NCI-H187 (cell line): Measurements from ENCODE around the gene PGAP6.
A peak's percentile ranks its signal among the peaks of the same experiment; 100 is the strongest.
"Not testable (repeated sequence)": the region's sequence is repeated elsewhere in the genome, so short reads cannot be mapped to it uniquely, and the experiment has no call there.

ENCODE experiments used
- DNase-seq, 2 experiments: peaks; one replicate each; lab custom pipeline; 2025; lab: John Stamatoyannopoulos, UW

The PGAP6 gene

DNA sequence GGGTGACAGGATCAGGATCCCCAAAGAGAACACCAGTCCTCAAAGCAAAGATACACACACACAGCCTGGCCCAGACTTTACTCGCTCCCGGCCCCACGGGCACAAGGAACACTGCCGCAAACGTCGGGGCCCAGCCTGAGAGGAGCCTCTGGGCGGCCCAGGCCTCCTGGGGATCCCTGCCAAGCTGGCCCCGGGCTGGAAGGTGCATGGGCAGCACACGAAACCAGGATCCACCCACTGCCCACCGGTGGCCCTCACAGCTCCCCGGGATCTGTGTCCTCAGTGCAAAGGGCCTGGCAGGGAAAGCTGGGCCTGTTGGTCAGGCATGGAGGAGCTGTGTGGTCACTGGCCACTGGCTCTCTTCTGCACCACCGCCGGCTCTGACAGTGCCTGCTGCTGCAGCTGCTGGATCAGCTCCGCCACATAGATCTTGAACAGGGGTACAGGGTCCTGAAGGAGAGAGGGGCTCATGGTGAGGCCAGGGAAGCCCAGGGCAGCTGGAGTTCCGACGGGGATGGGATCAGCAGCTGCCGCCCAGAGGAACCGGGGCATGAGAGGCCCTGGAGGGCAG is 14.4 kb downstream of the PGAP6 start:
- no peak for DNase-seq

DNA sequence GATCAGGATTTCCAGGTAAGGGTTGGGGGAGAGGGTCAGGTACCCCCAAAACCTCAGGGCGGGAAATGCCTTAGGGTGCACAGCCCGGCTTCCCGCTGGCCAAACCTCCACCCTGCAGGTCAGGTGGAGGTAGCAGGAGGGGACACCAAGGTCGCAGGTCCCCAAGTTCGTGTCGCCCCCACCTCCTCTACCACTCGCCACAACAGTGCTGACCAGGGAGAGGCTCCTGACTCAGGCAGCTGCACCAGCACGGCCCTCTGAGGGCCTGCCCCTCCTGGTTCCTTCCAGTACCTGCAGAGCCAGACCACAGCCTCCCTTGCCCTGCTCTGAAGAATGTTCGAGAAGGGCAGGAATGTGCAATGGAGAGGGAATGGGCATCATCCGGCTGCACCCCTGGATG is 15.3 kb downstream of the PGAP6 start:
- no peak for DNase-seq

DNA sequence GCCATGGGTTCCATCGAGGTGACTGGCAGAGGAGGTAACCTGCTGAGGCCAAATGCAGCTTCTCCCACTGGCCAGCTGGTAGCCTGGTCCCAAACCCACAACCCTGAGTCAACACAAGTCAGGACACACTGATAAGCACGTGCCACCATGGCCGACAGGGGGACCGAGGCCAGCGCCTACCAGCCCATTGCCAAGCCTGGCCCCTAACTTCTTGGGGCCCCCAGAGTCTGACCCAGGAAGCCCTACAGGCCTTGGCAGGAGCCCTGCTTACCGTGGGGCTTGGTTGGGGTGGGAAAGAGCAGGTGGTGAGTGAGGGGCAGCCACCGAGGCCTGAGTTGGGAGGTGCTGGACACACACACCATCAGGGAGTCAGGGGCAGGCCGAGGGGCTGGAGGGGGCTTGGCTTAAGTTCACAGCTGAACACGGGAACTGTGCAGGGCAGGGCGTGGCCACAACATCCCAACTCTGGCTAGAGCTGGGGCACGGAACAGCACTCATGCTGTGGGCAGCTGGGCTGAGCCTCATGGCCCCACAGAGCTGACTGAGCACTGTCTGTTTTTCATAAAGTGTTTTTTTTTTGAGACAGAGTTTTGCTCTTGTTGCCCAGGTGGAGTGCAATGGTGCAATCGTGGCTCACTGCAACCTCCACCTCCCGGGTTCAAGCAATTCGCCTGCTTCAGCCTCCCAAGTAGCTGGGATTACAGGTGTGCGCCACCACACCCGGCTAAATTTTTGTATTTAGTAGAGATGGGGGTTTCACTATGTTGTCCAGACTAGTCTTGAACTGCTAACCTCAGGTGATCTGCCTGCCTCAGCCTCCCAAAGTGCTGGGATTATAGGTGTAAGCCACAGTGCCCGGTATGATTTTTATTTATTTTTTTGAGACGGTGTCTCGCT is 16.9 kb downstream of the PGAP6 start:
- no peak for DNase-seq

DNA sequence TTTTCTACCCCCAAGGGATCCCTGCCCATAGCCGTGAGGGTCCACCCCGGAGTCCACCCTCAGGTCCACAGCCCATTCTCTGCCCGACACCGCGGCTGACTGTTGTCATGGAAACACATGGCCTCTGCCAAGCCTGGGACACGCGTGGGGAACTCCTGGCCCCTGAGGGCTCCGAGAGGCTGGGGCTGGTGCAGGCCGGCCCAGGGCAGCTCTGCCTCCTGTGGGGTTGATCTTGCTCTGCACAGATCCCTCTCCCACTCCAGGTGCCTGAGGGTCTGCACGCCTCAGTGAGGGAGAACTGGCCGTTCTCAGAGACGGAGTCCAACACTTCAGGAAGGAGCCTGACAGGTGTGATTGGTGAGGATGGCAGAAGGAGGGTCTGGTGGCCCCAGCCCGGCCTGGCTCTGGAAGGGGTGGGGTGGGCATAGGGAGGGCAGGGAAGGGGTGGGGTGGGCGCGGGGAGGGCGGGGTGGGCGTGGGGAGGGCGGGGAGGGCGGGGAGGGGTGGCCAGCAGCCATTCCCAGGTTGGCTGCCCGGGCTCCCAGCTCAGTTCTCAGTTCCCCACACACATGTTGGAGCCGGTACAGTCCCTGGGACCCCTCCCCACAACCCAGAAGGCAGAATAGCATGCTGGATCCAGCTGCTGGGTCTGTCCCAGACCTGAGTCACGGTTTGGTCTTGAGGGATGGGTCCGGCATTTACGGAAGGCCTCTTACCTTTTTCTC is 17.9 kb downstream of the PGAP6 start:
- DNase-seq = no peak

DNA sequence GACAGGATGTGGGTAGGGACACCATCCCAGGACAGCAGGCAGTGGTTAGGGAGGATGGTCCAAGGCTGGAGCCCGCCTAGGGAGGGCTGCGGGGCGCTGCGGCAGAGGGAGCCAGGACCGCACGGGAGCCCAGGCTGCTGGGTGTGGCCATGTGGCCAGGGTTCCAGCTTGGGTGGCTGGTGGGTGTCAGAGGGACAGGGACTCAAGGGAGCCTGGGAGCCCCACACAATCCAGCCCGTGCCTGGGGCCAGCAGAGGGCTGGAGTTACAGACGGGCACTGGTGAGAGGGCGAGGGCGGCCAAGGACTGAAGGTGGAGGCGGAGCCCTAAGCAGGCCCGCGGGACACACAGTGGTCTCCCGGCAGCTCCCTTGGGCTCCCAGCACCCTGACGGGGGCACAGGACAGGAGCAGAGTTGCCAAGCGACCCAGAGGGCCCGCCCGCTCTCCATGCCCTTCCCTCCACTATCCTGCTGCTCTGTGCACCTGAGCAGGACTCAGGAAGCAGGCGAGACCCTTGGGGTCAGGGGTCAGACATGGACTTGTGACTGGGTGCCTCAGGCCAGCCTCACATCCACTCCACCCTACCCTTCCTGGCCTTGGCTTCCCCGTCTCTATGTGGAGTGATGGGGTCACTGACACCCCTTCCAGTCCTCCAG is 18.5 kb downstream of the PGAP6 start:
- DNase-seq = no peak

DNA sequence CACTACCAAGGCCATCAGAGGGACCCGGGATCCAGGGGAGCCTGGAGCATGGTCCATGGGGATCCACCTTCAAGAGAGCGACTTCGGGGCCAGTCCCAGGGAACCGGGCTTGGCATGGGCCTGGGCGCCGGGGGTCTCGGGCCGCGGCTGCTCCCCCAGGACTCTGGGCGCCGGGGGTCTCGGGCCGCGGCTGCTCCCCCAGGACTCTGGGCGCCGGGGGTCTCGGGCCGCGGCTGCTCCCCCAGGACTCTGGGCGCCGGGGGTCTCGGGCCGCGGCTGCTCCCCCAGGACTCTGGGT is 19.1 kb downstream of the PGAP6 start:
- not testable (repeated sequence) for DNase-seq

DNA sequence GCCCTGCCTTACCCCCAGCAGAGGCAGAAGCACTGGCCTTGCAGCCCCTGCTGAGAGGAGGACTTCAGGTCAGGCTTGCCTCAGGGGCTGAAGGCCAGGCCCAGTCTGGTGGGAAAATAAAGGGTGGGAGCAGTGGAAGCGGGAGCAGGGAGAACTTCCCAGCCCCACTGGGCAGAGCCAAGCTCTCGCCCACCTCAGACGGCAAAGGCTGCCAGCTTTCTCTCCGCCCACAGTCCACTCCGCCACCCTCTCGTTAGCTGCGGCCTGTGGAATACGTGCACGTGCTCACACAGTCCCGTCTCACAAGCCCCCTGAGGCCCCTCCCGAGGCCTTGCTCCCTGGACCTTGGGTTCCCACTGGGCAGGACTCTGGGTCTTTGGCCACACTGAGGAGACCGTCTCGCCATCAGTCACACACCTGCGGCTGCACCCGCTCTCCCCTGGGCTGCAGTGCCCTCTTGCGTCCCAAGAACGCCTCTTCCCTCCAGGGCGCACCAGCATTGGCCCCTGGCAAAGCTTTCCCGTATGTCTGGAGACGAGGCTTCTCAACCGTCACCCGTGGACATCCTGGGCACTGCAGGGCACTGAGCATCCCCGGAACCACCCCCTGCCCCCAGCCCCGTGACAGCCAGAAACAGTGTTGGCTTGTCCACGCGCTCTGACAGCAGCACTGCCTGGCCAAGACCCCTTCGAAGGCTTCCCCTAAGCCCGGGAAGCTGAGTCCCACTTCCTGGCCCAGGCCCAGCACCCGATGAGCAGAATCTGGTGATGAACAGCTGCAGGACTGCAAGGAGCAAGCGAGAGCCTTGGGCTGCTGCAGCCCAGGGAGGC is 19.7 kb downstream of the PGAP6 start:
- peak; percentile 74 to 76 for DNase-seq

DNA sequence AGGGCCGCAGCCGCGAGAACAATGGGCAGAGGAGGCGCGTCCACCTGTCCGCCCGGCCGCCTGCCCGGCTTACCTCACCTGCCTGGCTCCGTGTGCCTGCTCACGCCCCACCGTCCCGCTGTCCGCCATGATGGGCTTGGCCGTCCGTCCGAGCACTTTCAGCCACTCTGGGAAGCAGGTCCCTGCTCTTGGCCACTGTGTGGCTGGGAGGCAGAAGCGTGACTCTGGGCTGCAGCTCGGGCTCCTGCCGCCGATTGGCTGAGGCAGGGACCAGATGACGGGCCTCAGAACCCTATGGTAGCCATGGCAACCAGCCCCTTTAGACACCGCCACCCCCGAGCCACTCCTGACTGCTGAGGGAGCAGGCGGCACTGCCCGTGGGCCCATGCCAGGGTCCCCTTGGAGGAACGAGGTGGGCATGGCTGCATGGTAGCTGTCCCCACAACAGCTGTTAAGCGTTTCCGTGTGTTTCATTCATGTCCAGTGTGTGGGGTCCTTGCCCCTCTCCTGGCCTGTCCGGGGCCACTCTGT is 20.4 kb downstream of the PGAP6 start:
- no peak for DNase-seq

DNA sequence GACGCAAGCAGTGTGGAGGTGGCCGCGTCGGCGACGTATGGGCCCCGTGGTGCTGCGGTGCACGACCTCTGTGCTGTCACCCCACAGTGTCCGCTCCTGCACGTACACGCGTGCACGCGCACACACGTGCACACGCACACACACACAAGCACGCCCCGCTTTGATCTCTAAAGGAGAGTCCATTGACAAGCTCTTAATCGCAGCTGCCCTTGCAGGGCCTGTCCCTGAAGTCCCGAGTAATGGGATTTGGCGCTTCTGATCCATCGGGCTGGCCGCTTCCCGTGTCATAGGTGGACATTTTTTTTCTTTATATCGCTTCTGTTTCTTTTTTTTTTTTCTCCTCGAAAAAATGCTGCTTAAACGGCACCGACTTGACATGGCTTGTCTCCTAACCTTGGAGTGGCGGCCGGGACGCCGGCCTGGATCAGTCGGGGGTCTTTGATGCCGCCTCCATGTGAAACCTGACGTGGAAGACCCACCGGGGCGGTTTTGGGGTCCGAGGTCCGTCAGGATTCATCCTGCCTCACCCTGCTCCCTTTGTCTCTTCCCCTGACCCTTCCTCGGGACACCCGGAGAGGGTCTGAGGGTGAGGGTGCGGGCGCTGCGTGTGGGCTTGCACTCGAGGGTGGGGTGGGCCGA is 21.0 kb downstream of the PGAP6 start:
- DNase-seq = no peak

DNA sequence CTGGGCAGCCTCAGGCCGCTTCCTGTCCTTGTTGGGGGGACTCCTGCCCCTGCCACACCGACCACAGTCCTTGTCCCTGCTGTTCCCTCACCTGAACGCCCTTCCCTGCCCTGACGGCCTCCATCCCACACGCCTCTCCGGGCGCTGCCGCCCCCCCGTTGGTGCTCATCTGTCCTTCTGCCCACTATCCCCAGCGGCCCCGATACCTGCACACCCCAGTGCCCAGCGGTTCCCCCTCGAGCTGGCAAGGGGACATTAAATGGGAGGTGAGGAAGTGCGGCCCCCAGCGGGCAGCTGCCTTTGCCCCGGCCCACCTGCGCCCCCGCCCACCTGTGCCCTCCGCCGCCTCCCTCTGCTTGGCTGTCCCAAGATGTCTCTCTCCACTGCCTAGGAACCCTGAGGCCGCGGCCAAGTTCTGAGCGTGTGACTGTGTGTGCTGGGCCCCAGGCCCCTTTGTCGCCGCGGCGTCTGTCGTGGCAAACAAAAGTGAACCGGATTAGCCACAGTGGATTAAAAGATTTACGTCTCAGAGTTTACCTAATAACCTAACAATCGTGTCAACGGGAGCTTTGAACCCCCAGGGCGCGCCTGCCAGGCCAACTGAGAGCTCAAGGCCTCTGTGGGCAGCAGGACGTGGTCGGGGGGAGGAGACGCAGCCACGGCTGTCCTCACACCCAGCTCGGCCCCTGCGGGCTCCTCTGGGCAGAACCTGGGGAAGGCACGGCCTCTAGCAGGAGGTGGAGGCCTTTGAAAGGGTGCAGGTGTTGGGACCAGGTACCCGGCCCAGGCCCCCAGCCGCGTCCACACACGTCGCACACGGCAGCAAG is 21.7 kb downstream of the PGAP6 start:
- DNase-seq = no peak

DNA sequence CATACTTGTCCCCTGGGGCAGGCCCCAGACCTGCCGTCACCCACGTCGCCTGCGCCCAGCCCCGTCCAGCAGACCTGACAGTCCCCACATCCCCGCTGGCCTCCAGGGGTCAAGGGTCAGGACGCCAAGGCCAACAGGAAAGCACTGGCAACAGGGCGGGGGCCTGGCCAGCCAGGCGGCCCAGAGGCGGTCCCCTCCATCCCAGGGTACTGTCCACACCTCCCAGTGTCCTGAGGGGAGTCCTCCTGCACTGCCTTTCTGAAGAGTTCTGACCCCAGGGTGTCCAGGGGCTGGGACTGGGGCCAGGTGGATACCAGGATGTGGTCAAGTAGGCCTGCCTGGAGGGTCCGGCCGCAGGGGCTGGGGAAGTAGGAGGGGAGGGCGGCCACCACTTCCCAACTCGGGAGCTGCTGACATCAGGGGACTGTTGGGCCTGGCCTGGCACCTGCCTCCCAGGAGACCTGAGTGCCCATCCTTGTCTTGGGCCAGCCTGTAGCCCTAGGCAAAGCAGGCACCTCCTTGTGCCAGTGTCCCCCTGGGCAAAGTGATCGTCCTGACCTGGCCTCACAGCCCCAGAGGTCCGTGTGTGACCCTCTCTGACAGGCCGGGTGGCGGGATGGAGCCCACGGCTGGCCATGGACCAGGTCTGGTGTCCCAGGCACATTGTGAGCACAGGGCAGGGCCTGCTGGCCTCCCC is 22.6 kb downstream of the PGAP6 start:
- no peak for DNase-seq

DNA sequence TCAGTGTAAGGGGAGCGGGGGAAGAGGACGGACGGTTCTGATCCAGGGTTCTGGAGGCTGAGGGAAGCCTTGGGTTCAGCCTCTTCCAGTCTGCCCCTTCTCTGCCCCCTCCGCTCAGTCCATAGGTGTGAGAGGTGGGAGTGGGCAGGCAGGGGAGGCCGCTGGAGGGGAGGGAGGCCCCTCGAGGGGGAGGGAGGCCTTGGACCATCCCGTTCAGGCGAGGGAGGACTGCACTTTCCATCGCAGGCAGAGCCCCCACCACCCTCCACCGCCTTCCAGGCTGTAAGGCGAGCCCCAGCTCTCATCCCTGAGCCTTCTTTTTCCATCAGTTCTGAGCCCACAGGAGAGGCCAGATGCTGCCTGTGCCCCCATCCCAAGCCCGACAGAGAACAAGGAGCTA is 25.0 kb downstream of the PGAP6 start:
- DNase-seq = no peak

DNA sequence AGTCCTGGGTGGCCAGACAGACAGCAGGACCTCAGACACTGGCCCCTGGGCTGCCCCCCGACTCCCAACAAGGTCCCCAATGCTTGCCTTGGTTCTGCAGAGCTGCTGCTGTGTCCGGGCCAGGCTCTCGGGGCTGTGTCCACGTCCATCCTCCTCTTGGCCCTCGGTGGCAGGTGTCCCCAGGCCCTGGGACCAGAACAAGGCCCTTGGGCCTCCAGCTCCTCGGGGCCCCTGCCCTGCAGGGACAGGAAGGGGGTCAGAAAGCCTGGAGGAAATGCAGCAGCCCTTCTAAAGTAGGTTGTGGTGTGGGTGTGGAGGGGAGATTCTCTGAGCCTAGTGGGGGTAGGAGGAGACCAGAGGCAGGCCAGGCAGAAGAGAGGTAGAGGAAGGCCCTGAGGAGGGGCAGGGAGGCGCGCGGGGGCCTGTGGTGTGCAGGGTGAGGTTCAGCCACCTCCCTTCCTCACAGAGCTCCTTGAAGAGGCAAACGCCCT is 26.8 kb downstream of the PGAP6 start:
- no peak for DNase-seq

DNA sequence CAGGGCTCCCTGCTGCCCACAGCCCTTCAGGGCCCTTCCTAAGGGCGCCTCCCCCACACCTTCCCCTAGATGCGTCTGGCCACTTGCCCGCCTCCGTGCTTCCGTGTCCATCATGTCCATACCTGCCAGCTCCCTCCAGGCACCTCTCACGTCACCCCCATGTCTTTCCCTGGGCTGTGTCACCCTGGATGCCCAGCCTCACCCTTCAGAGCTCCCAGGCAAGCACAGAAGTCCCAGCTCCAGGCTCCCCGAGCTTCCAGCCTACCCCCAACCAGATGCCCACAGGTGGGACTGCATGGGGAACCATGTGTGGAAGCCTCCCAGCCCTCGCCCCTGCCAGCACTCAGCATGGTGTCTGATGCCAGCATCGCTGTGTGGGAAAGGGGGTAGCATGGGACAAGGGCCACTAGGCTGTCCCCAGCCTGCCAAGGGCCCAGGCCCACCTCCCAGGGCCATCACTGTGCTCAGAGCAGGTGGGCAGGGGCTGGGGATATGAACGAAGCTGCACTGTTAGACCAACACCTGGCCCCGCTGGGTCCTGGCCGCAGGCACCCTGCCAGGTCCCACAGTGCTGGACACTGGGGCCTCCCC is 27.4 kb downstream of the PGAP6 start:
- DNase-seq = no peak

DNA sequence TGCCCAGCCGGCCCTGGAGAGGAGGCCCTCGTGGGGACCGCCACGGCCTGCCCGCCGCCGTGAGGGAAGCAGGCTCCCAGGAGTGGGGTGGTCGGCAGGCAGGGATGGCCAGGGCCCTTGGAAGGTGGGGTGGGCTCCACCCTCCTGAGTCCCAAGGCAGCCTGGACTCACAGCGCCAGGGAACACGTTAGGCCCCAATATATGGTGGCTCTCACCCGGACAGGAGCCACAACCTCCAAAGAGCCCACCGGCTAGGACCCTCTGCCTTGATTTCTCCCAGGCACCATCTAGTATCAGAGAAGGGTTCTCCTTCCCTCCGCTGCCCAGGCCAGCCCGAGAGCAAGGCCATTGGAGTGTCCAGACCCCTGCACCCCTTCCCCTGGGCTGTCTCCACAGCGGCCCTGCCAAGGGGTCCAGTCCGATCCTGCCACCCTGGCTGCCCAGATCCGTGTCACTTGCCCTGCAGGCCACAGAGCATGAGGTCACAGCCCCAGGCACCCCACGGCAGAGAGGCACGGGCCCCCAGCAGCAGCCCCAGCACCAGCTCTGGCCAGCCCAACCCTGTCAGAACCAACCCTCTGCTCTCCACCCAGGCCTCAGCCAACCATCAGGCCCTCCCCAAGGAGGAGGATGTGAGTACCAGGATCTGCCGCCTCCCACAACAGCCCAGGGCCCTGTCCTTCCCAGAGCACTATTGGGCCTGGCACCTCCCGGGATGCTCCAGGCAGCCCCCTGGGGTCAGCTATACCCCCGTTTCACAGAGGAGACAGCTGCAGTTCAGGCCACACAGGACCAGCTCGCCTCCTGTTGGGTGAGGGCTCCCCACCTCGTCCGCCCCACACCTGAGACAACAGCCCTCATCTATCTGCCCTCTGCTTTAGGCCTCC is 28.1 kb downstream of the PGAP6 start:
- DNase-seq = no peak

DNA sequence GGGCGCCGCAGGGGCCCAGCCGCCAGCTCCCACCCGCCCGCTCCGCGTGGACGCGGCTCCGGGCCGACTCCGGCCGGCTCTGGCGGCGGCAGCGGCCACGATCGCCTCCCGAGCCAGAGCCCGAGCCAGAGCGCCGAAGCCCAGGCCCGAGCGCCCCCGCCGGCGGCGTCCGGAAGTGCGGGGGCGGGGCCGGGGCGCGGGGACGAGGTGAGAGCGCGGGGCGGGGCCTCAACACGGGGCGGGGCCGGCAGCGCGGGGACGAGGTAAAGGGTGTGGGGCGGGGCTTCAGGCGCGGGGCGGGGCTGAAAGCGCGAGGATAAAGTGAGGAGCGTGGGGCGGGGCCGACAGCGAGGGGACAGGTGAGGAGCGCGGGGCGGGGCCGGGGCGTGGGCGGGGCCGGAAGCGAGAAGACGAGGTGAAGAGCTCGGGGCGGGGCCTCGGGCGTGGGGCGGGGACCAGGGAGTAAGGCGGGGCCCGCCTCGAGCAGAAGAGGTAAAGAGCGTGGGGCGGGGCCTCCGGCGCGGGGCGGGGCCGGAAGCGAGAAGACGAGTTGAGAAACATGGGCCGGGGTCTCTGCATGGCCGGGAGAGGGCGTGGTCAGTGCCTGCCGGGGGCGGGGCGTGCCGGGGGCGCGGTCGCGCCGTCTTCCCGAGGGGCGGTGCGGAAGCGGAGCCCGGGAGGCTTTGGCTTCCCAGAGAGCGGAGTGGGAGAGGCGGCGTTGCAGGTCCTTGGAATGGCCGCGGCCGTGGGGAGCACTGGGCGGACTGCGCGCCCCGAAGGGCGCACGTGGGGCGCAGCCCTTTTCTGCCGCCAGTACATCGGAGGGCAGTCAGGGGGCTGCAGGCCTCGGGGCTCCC is 29.0 kb downstream of the PGAP6 start, which contains the start of gene AXIN1:
TSS of gene AXIN1 (minus strand) at position 177 of the 857 bp plus-strand sequence. CDS start 5,698 bp downstream, outside the sequence.
- peak; percentile 100 for DNase-seq
